ENCODE measurements around the gene WWOX. TPM values are rescaled to one million over a fixed set of nuclear protein-coding genes. Genes with fewer than 3 reads are reported as not detected.

WWOX gene
- total RNA-seq, 1 donor from 2014 or later: 16.7 TPM

DNA sequence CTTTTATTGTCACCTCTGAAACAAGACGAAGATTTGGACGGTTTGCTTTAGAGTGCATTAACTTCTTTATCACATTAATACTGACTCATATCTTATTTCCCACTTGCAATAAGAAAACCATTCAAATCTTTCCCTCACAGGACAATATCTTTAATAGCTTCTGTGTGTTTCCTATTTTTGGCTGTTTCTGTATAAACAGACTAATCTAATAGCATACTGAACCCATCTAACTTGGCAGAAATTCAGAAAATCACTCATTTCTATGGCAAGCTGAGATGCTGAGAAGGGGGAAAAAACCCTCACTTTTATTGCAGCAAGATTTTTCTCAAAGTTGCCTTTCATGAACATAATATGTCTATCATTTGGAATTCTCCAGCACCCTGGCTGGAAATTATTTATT lies 524.9 kb downstream of the WWOX start:
- no peaks in the 10 kb centered on the region for H3K36me3 ChIP-seq (ENCODE audit: control insufficient read depth in 3 of 3, insufficient read depth in 3 of 3, low read length in 3 of 3)
- no peaks in the 10 kb centered on the region for H3K27me3 ChIP-seq (ENCODE audit: control insufficient read depth in 3 of 3, insufficient read depth in 3 of 3, low read length in 3 of 3)
- peaks cover 0 to 4% (median 0%) of the 10 kb centered on the region in 3 donors for H3K9me3 ChIP-seq (ENCODE audit: control insufficient read depth in 3 of 3, low read length in 3 of 3)
- no peak overlapping the region for H3K27ac ChIP-seq (ENCODE audit: low read depth, low read length)
- no peak overlapping the region for H3K9ac ChIP-seq (ENCODE audit: low read depth in 1 of 3, low read length in 3 of 3)
- H3K4me1 ChIP-seq (ENCODE audit: control insufficient read depth in 3 of 3, insufficient read depth in 3 of 3, low read length in 3 of 3): peaks cover 3 to 11% (median 8%) of the 10 kb centered on the region in 3 donors
- no peak overlapping the region for H3K4me3 ChIP-seq (ENCODE audit: low read length in 3 of 3)

DNA sequence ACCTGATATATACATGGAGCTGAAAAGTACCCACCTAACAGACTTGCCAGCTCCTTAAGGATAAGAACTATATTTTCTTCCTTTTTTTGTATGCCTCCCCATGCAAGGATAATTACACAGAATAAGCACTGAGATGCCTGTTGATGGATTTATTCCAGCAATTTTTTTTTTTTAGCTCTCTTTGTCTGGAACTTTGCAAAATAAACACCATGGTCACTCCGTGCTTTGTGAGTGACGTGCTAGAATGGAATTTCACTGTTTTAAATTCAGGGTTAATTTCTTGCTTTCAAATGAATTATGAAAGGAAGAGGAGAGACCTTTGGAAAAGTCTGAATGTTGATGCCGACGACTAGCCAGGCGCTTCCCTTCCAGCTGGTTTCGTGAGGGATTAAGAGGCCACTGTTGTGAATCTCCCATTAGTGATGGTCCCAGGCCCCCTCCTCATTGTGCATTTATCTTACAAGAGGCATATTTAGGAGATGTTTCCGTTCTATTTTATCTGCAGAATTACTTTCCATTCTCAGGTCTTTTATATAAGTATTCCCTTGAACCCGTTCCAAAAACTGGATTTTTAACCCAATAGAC lies 529.1 kb downstream of the WWOX start:
- Histone ChIP-seq H3K36me3 (ENCODE audit: control insufficient read depth in 3 of 3, insufficient read depth in 3 of 3, low read length in 3 of 3) (no peaks in the 10 kb centered on the region), H3K9ac (ENCODE audit: low read depth in 1 of 3, low read length in 3 of 3) (no peak overlapping the region)

DNA sequence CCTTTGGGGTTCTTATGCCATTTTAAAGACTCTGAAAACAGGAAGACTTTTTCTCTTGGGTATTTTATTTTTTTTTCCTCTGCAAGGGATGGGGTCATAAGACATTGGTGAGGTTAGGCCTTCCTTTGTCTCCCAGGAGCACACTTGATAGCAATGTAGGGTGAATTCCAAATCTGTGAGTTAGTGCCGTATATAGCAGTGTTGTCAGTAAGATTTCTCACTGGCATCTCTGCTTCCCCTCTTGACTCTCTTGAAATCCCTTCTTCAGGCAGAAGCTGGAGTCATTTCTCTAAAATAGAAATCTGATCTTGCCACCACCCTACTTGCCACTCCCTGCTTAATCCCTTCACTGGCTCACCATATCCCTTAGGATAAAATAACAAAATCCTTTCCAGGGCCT lies 529.7 kb downstream of the WWOX start:
- peaks cover 3 to 25% (median 18%) of the 10 kb centered on the region in 3 donors for H3K4me1 ChIP-seq (ENCODE audit: control insufficient read depth in 3 of 3, insufficient read depth in 3 of 3, low read length in 3 of 3)
- no peaks in the 10 kb centered on the region for H3K27me3 ChIP-seq (ENCODE audit: control insufficient read depth in 3 of 3, insufficient read depth in 3 of 3, low read length in 3 of 3)
- no peak overlapping the region for H3K4me3 ChIP-seq (ENCODE audit: low read length in 3 of 3)
- no peaks in the 10 kb centered on the region for H3K9me3 ChIP-seq (ENCODE audit: control insufficient read depth in 3 of 3, low read length in 3 of 3)
- no peak overlapping the region for H3K9ac ChIP-seq (ENCODE audit: low read depth in 1 of 3, low read length in 3 of 3)
- H3K27ac ChIP-seq (ENCODE audit: low read depth, low read length): peak overlapping the region; percentile 44
- no peaks in the 10 kb centered on the region for H3K36me3 ChIP-seq (ENCODE audit: control insufficient read depth in 3 of 3, insufficient read depth in 3 of 3, low read length in 3 of 3)

More for the DNA sequence above, 529.1 kb downstream of the WWOX start:
- no peaks in the 10 kb centered on the region for H3K27me3 ChIP-seq (ENCODE audit: control insufficient read depth in 3 of 3, insufficient read depth in 3 of 3, low read length in 3 of 3)
- peak overlapping the region; percentile 44 for H3K27ac ChIP-seq (ENCODE audit: low read depth, low read length)
- H3K4me1 ChIP-seq (ENCODE audit: control insufficient read depth in 3 of 3, insufficient read depth in 3 of 3, low read length in 3 of 3): peaks cover 3 to 25% (median 18%) of the 10 kb centered on the region in 3 donors
- no peak overlapping the region for H3K4me3 ChIP-seq (ENCODE audit: low read length in 3 of 3)
- H3K9me3 ChIP-seq (ENCODE audit: control insufficient read depth in 3 of 3, low read length in 3 of 3): no peaks in the 10 kb centered on the region

DNA sequence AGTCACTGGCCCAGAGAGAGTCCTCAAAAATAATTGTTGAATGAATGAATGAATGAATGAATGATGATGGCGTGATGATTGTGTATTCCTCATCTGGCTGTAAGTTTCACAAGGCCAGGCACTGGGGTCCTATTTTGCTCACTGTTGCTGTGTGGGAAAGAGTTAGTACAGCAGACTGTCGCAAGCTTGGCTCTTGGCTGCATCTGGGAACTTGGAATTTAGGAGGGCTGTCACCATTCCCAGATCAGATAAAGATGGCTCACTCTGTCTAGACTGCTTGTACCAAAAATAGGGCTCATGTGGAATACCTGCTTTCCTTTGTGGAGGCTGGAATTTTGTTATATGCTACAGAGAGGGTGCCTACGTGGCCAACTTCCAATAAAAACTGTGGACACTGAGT lies 530.6 kb downstream of the WWOX start:
- Histone ChIP-seq H3K4me3 (ENCODE audit: low read length in 3 of 3) (peak overlapping the region in 1 of 3 donors; percentile 31), H3K9me3 (ENCODE audit: control insufficient read depth in 3 of 3, low read length in 3 of 3) (no peaks in the 10 kb centered on the region), H3K36me3 (ENCODE audit: control insufficient read depth in 3 of 3, insufficient read depth in 3 of 3, low read length in 3 of 3) (no peaks in the 10 kb centered on the region), H3K4me1 (ENCODE audit: control insufficient read depth in 3 of 3, insufficient read depth in 3 of 3, low read length in 3 of 3) (peaks cover 3 to 25% (median 13%) of the 10 kb centered on the region in 3 donors), H3K27me3 (ENCODE audit: control insufficient read depth in 3 of 3, insufficient read depth in 3 of 3, low read length in 3 of 3) (no peaks in the 10 kb centered on the region), H3K9ac (ENCODE audit: low read depth in 1 of 3, low read length in 3 of 3) (peak overlapping the region in 1 of 3 donors; percentile 11), H3K27ac (ENCODE audit: low read depth, low read length) (peak overlapping the region; percentile 21)

DNA sequence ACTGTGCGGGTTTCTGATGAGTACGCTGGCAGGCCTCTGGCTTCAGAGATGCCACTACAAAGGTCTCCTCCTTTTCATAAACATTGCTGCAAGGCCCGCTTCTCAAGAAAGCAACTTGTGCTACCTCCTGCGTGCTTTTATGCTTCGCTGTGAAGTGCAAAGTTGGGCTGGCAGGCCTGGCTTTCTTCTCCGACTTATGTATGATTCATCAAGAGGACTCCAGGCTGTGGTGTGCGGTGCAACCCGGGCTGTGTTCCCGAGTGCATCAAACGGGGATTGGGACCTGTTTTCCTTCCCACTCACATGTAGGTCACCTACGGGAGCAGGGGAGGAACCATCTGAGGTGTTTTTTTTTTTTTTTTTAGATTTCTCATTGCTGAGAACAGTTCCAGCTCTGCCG lies 534.1 kb downstream of the WWOX start:
- Histone ChIP-seq H3K9ac (ENCODE audit: low read depth in 1 of 3, low read length in 3 of 3) (no peak overlapping the region), H3K9me3 (ENCODE audit: control insufficient read depth in 3 of 3, low read length in 3 of 3) (no peaks in the 10 kb centered on the region), H3K27ac (ENCODE audit: low read depth, low read length) (no peak overlapping the region), H3K27me3 (ENCODE audit: control insufficient read depth in 3 of 3, insufficient read depth in 3 of 3, low read length in 3 of 3) (no peaks in the 10 kb centered on the region), H3K4me3 (ENCODE audit: low read length in 3 of 3) (no peak overlapping the region), H3K4me1 (ENCODE audit: control insufficient read depth in 3 of 3, insufficient read depth in 3 of 3, low read length in 3 of 3) (peaks cover 3 to 22% (median 12%) of the 10 kb centered on the region in 3 donors), H3K36me3 (ENCODE audit: control insufficient read depth in 3 of 3, insufficient read depth in 3 of 3, low read length in 3 of 3) (no peaks in the 10 kb centered on the region)

DNA sequence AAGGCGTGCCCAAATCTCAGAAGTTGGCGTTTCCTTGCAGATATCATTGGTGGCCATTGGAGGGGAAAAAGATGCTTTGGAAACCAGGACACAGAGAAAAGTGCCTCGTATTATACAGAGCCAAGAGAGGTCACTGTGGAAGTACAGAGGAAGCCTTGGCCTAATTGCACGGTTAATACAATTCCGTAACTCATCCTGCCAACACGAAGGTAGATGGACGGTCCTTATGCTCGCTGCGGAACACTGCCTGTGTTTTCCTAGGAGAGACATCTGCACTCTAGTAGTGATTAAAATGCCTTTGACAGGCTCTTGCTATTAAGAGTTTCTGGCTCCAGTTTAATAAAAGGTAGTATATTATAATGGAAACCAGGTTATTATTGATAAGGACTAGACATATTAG lies 536.4 kb downstream of the WWOX start:
- H3K4me1 ChIP-seq (ENCODE audit: control insufficient read depth in 3 of 3, insufficient read depth in 3 of 3, low read length in 3 of 3): peaks cover 0 to 8% (median 0%) of the 10 kb centered on the region in 3 donors
- H3K27ac ChIP-seq (ENCODE audit: low read depth, low read length): no peak overlapping the region
- no peak overlapping the region for H3K4me3 ChIP-seq (ENCODE audit: low read length in 3 of 3)
- no peak overlapping the region for H3K9ac ChIP-seq (ENCODE audit: low read depth in 1 of 3, low read length in 3 of 3)
- no peaks in the 10 kb centered on the region for H3K9me3 ChIP-seq (ENCODE audit: control insufficient read depth in 3 of 3, low read length in 3 of 3)
- H3K36me3 ChIP-seq (ENCODE audit: control insufficient read depth in 3 of 3, insufficient read depth in 3 of 3, low read length in 3 of 3): no peaks in the 10 kb centered on the region
- H3K27me3 ChIP-seq (ENCODE audit: control insufficient read depth in 3 of 3, insufficient read depth in 3 of 3, low read length in 3 of 3): no peaks in the 10 kb centered on the region

DNA sequence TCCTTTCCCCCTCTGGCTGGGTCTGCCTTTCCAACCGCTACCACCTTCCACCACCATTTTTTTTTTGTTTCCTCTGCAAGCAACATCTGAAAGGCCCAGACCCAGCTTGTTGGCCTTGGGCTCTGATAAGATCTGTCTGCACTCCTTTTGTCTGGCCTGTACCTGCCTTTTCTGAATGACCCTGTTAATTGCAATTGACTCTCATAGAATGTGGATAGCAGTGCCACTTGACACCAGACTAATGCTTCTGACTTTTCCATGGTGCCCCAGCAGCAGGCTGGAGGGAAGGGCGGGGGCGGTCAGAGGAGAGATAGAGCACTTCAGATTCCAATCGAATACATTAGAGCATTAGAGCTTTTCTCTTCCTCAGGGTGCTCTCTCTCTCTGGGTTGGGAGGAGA lies 538.9 kb downstream of the WWOX start:
- H3K9me3 ChIP-seq (ENCODE audit: control insufficient read depth in 3 of 3, low read length in 3 of 3): no peaks in the 10 kb centered on the region
- no peaks in the 10 kb centered on the region for H3K36me3 ChIP-seq (ENCODE audit: control insufficient read depth in 3 of 3, insufficient read depth in 3 of 3, low read length in 3 of 3)
- H3K4me3 ChIP-seq (ENCODE audit: low read length in 3 of 3): no peak overlapping the region
- no peak overlapping the region for H3K27ac ChIP-seq (ENCODE audit: low read depth, low read length)
- H3K27me3 ChIP-seq (ENCODE audit: control insufficient read depth in 3 of 3, insufficient read depth in 3 of 3, low read length in 3 of 3): peaks cover 0 to 3% (median 0%) of the 10 kb centered on the region in 3 donors
- H3K9ac ChIP-seq (ENCODE audit: low read depth in 1 of 3, low read length in 3 of 3): no peak overlapping the region
- no peaks in the 10 kb centered on the region for H3K4me1 ChIP-seq (ENCODE audit: control insufficient read depth in 3 of 3, insufficient read depth in 3 of 3, low read length in 3 of 3)

DNA sequence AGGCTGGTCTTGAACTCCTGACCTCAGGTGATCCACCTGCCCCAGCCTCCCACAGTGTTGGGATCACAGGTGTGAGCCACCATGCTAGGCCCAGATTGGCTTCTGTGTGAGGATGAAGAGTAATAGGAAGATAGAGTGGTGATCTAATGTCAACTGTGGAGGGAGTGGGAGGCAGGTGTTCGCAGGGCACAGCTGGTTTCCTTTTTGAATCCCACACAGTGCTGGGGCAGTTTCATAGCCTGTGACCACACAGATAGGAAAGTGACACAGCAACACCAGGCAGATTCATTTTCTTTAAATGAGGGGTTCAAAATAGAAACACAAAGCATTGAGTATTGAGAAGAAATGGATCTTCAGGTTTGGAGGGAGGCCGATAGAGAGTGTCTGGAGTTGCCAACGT lies 540.3 kb downstream of the WWOX start:
- H3K27me3 ChIP-seq (ENCODE audit: control insufficient read depth in 3 of 3, insufficient read depth in 3 of 3, low read length in 3 of 3): peaks cover 0 to 3% (median 0%) of the 10 kb centered on the region in 3 donors
- no peaks in the 10 kb centered on the region for H3K36me3 ChIP-seq (ENCODE audit: control insufficient read depth in 3 of 3, insufficient read depth in 3 of 3, low read length in 3 of 3)
- no peaks in the 10 kb centered on the region for H3K9me3 ChIP-seq (ENCODE audit: control insufficient read depth in 3 of 3, low read length in 3 of 3)
- no peak overlapping the region for H3K4me3 ChIP-seq (ENCODE audit: low read length in 3 of 3)
- H3K4me1 ChIP-seq (ENCODE audit: control insufficient read depth in 3 of 3, insufficient read depth in 3 of 3, low read length in 3 of 3): no peaks in the 10 kb centered on the region
- H3K27ac ChIP-seq (ENCODE audit: low read depth, low read length): no peak overlapping the region
- H3K9ac ChIP-seq (ENCODE audit: low read depth in 1 of 3, low read length in 3 of 3): no peak overlapping the region

DNA sequence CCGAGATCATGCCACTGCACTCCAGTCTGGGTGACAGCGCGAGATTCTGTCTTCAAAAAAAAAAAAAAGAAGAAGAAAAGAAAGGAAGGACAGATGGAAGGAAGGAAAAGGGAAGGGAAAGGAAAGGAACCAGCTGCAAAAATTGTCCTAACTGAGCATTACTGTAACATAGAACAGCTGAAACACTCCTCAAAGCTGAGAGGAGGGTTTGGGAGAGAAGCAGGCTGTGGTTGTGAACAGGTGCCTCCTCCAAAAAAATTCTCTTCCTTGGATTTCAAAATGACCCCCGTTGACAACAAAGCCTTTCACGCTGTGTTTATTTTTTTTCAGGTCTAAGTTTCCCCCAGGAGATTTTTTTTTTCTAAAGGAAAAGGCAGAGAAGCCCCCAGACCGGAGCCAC lies 541.4 kb downstream of the WWOX start:
- Histone ChIP-seq H3K4me3 (ENCODE audit: low read length in 3 of 3) (no peak overlapping the region), H3K9ac (ENCODE audit: low read depth in 1 of 3, low read length in 3 of 3) (no peak overlapping the region), H3K4me1 (ENCODE audit: control insufficient read depth in 3 of 3, insufficient read depth in 3 of 3, low read length in 3 of 3) (peaks cover 0 to 5% (median 5%) of the 10 kb centered on the region in 3 donors), H3K36me3 (ENCODE audit: control insufficient read depth in 3 of 3, insufficient read depth in 3 of 3, low read length in 3 of 3) (no peaks in the 10 kb centered on the region), H3K9me3 (ENCODE audit: control insufficient read depth in 3 of 3, low read length in 3 of 3) (no peaks in the 10 kb centered on the region), H3K27me3 (ENCODE audit: control insufficient read depth in 3 of 3, insufficient read depth in 3 of 3, low read length in 3 of 3) (peaks cover 0 to 3% (median 0%) of the 10 kb centered on the region in 3 donors), H3K27ac (ENCODE audit: low read depth, low read length) (no peak overlapping the region)

DNA sequence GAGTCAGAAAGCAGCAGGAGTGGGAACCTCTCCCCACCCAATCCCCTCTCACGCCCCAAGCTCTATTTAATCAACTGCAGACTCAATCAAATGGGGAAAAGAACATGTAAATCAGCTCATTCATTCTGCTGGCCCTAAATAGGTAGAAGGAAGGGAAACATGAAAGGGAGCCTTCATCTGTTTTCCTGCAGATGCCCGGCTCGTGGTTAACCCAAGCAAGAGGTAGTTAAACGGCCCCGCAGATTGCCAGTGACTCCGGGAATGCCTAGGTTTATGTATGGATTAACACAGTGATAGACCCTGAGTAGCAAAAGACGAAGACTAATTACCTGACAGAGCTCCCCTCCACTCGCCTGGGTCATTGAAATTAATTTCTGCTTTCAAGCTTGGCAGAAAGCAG lies 542.0 kb downstream of the WWOX start:
- H3K36me3 ChIP-seq (ENCODE audit: control insufficient read depth in 3 of 3, insufficient read depth in 3 of 3, low read length in 3 of 3): no peaks in the 10 kb centered on the region
- H3K27ac ChIP-seq (ENCODE audit: low read depth, low read length): no peak overlapping the region
- H3K9ac ChIP-seq (ENCODE audit: low read depth in 1 of 3, low read length in 3 of 3): no peak overlapping the region
- H3K4me1 ChIP-seq (ENCODE audit: control insufficient read depth in 3 of 3, insufficient read depth in 3 of 3, low read length in 3 of 3): peaks cover 0 to 5% (median 5%) of the 10 kb centered on the region in 3 donors
- no peak overlapping the region for H3K4me3 ChIP-seq (ENCODE audit: low read length in 3 of 3)
- H3K27me3 ChIP-seq (ENCODE audit: control insufficient read depth in 3 of 3, insufficient read depth in 3 of 3, low read length in 3 of 3): peaks cover 0 to 3% (median 0%) of the 10 kb centered on the region in 3 donors
- no peaks in the 10 kb centered on the region for H3K9me3 ChIP-seq (ENCODE audit: control insufficient read depth in 3 of 3, low read length in 3 of 3)
